LNCAP (cell line): ENCODE measurements around the gene C1orf159.

Experiments
- TF ChIP-seq, protein P1 (sequence below): fragments of 450-650 bp; IDR thresholded peaks from 2 replicates; pipeline ENCODE4 v1.5.1; 2017; ENCODE audit warnings: mild to moderate bottlenecking

C1orf159 gene

DNA sequence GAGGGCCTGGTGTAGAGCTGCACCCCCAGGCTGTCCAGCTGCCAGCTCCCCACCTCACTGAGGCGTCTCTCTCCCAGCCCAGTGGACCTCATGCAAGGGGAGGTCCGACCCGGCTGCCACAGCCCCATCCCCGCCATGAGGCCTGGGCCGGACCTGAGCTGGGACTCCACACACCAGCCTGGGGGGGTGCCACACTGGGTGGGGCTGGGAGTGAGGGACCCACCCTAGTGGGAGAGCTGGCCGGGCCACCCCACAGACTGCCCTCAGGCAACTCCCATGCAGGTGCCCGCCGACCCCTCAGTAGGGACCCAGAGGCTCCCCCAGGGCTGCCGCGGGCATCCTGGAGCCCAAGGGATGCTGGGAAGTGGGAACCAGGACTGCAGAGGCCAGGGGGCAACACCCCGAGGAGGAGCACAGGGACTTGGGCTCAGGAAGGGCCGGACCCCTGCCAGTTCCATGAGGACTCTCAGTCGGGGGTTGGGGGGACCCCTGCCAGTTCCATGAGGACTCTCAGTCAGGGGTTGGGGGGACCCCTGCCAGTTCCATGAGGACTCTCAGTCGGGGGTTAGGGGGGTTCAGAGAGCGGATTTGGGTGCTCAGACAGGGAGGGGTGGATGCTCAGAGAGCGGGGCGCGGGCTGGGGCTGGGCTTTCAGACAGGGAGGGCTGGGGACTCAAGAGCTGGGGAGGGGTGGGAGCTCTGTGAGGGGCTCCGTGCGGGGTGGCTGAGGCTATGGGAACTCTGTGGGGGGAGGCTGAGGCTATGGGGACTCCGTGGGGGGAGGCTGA lies 40.5 kb downstream of the C1orf159 start:
- TF ChIP-seq, protein P1, sequence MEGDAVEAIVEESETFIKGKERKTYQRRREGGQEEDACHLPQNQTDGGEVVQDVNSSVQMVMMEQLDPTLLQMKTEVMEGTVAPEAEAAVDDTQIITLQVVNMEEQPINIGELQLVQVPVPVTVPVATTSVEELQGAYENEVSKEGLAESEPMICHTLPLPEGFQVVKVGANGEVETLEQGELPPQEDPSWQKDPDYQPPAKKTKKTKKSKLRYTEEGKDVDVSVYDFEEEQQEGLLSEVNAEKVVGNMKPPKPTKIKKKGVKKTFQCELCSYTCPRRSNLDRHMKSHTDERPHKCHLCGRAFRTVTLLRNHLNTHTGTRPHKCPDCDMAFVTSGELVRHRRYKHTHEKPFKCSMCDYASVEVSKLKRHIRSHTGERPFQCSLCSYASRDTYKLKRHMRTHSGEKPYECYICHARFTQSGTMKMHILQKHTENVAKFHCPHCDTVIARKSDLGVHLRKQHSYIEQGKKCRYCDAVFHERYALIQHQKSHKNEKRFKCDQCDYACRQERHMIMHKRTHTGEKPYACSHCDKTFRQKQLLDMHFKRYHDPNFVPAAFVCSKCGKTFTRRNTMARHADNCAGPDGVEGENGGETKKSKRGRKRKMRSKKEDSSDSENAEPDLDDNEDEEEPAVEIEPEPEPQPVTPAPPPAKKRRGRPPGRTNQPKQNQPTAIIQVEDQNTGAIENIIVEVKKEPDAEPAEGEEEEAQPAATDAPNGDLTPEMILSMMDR: no peak

DNA sequence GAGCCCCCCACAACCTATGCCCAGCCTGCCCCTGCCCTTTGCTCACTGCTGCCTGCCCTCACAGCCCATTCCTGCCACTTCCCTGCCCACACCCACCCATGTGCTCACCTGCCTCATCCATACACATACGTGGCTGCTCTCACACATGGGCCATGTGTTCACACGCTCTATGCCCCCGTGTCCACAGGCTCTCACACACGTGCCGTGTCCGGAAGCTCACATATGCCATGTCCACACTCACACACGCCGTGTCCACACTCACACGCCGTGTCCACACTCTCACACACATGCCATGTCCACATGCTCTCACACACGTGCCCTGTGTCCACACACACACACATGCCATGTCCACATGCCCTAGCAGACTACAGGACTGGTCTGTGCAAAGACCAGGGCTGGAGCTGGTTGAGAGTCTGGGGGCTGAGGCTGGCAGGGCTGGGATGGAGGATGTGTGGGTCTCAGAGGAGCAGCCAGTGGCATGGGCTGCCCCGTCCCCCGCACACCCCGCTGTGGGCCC lies 41.2 kb downstream of the C1orf159 start:
- TF ChIP-seq, protein P1: no peak

GRCh38 chr1:1073743-1074587 lies 41.9 kb downstream of the C1orf159 start, which contains the start of gene RNF223:
Gene RNF223 (minus strand): TSS chr1:1074306. CDS start chr1:1072566, 1,740 bp downstream.
- TF ChIP-seq, protein P1: no peak

GRCh38 chr1:1072849-1073742 lies 42.8 kb downstream of the C1orf159 start:
- TF ChIP-seq, protein P1: no peak

- TF ChIP-seq, protein P1: no peak
These were observed 43.5 kb downstream of the C1orf159 start for GRCh38 chr1:1072299-1072848.

GRCh38 chr1:1071486-1072298 lies 44.2 kb downstream of the C1orf159 start:
- TF ChIP-seq, protein P1: no peak
